Memory B cell (primary cell): ENCODE results near the gene RIMKLB.
"Not testable (repeated sequence)": the region's sequence is repeated elsewhere in the genome, so short reads cannot be mapped to it uniquely, and the experiment has no call there.

Experiments used
- ATAC-seq: fragments of 150-1000 bp; cut with Tn5 transposase; 2 replicates; pipeline ENCODE4 v1.10.0; 2021; ENCODE audit warnings: low read depth, mild to moderate bottlenecking, moderate library complexity
- DNase-seq, 2 donors: peaks; one replicate each; pipeline ENCODE4 v3.0.0; 2022; ENCODE audit warnings: low spot score in 2 of 2
- H3K27ac Mint-ChIP-seq: one replicate; pipeline ENCODE4 v1.8.0; 2022; ENCODE audit warnings: mild to moderate bottlenecking, moderate library complexity, mixed read lengths
- H3K27me3 Mint-ChIP-seq: one replicate; pipeline ENCODE4 v1.8.0; 2022; ENCODE audit warnings: mixed read lengths
- H3K36me3 Mint-ChIP-seq: one replicate; pipeline ENCODE4 v1.8.0; 2022; ENCODE audit warnings: mild to moderate bottlenecking, mixed read lengths
- H3K4me1 Mint-ChIP-seq: one replicate; pipeline ENCODE4 v1.8.0; 2022; ENCODE audit warnings: mixed read lengths
- H3K4me3 Mint-ChIP-seq: one replicate; pipeline ENCODE4 v1.8.0; 2022; ENCODE audit warnings: mild to moderate bottlenecking, moderate library complexity, mixed read lengths
- H3K9me3 Mint-ChIP-seq: one replicate; pipeline ENCODE4 v1.8.0; 2022; ENCODE audit warnings: mixed read lengths

RIMKLB gene

GRCh38 chr12:8701046-8701660 is 3.4 kb downstream of the RIMKLB start:
- H3K9me3 Mint-ChIP-seq = no peaks in the 10 kb centered on the region
- H3K4me3 Mint-ChIP-seq = no peak overlapping the region
- H3K36me3 Mint-ChIP-seq = peaks cover 2% of the 10 kb centered on the region
- no peak for ATAC-seq
- H3K4me1 Mint-ChIP-seq = peaks cover 14% of the 10 kb centered on the region
- no peak for DNase-seq
- no peak overlapping the region for H3K27ac Mint-ChIP-seq
- no peaks in the 10 kb centered on the region for H3K27me3 Mint-ChIP-seq

GRCh38 chr12:8702159-8702558 is 4.4 kb downstream of the RIMKLB start:
- ATAC-seq (no peak), DNase-seq (no peak)
- Mint-ChIP-seq H3K27me3 (no peaks in the 10 kb centered on the region), H3K36me3 (peaks cover 3% of the 10 kb centered on the region), H3K4me3 (no peak overlapping the region), H3K4me1 (peaks cover 9% of the 10 kb centered on the region), H3K9me3 (no peaks in the 10 kb centered on the region), H3K27ac (no peak overlapping the region)

GRCh38 chr12:8709124-8709830 is 11.5 kb downstream of the RIMKLB start:
- H3K9me3 Mint-ChIP-seq = no peaks in the 10 kb centered on the region
- H3K36me3 Mint-ChIP-seq = peaks cover 4% of the 10 kb centered on the region
- ATAC-seq (peak; percentile 51), DNase-seq (no peak)
- no peak overlapping the region for H3K27ac Mint-ChIP-seq
- no peaks in the 10 kb centered on the region for H3K27me3 Mint-ChIP-seq
- H3K4me1 Mint-ChIP-seq = peaks cover 3% of the 10 kb centered on the region
- peak overlapping the region; percentile 27 for H3K4me3 Mint-ChIP-seq

- H3K4me1 Mint-ChIP-seq = peaks cover 3% of the 10 kb centered on the region
- H3K27ac Mint-ChIP-seq = no peak overlapping the region
- H3K36me3 Mint-ChIP-seq = peaks cover 5% of the 10 kb centered on the region
- no peaks in the 10 kb centered on the region for H3K27me3 Mint-ChIP-seq
- ATAC-seq (no peak), DNase-seq (no peak)
- no peak overlapping the region for H3K4me3 Mint-ChIP-seq
- H3K9me3 Mint-ChIP-seq = no peaks in the 10 kb centered on the region
These were observed 14.8 kb downstream of the RIMKLB start for GRCh38 chr12:8712572-8712971.

- no peak for ATAC-seq
- peaks cover 35% of the 10 kb centered on the region for H3K36me3 Mint-ChIP-seq
- H3K4me1 Mint-ChIP-seq = peaks cover 7% of the 10 kb centered on the region
- H3K27me3 Mint-ChIP-seq = no peaks in the 10 kb centered on the region
- DNase-seq = no peak
- no peak overlapping the region for H3K27ac Mint-ChIP-seq
- no peaks in the 10 kb centered on the region for H3K9me3 Mint-ChIP-seq
- H3K4me3 Mint-ChIP-seq = no peak overlapping the region
These were observed 24.6 kb downstream of the RIMKLB start for GRCh38 chr12:8722286-8722800.

- Mint-ChIP-seq H3K27ac (no peak overlapping the region), H3K4me3 (no peak overlapping the region), H3K36me3 (peaks cover 5% of the 10 kb centered on the region), H3K27me3 (no peaks in the 10 kb centered on the region), H3K9me3 (no peaks in the 10 kb centered on the region), H3K4me1 (peaks cover 6% of the 10 kb centered on the region)
- no peak for ATAC-seq
- DNase-seq = no peak
These were observed 37.1 kb downstream of the RIMKLB start for GRCh38 chr12:8734873-8735381.

GRCh38 chr12:8742501-8742900 is 44.7 kb downstream of the RIMKLB start:
- ATAC-seq (no peak), DNase-seq (no peak)
- H3K36me3 Mint-ChIP-seq = peaks cover 7% of the 10 kb centered on the region
- no peak overlapping the region for H3K27ac Mint-ChIP-seq
- H3K9me3 Mint-ChIP-seq = no peaks in the 10 kb centered on the region
- H3K27me3 Mint-ChIP-seq = no peaks in the 10 kb centered on the region
- no peak overlapping the region for H3K4me3 Mint-ChIP-seq
- no peaks in the 10 kb centered on the region for H3K4me1 Mint-ChIP-seq

- not testable (repeated sequence) for H3K4me1 Mint-ChIP-seq, H3K27me3 Mint-ChIP-seq, ATAC-seq, H3K36me3 Mint-ChIP-seq, DNase-seq, H3K27ac Mint-ChIP-seq, H3K4me3 Mint-ChIP-seq, H3K9me3 Mint-ChIP-seq
These were observed 45.3 kb downstream of the RIMKLB start for GRCh38 chr12:8743121-8743520.

GRCh38 chr12:8745631-8746030 is 47.8 kb downstream of the RIMKLB start:
- not testable (repeated sequence) for ATAC-seq, H3K4me1 Mint-ChIP-seq, H3K9me3 Mint-ChIP-seq, H3K36me3 Mint-ChIP-seq, H3K27me3 Mint-ChIP-seq, DNase-seq, H3K4me3 Mint-ChIP-seq
- peak overlapping the region; percentile 60 for H3K27ac Mint-ChIP-seq

GRCh38 chr12:8746046-8746445 is 48.3 kb downstream of the RIMKLB start:
- Mint-ChIP-seq H3K4me3 (no peak overlapping the region), H3K4me1 (no peaks in the 10 kb centered on the region), H3K27me3 (no peaks in the 10 kb centered on the region), H3K36me3 (peaks cover 10% of the 10 kb centered on the region), H3K9me3 (no peaks in the 10 kb centered on the region), H3K27ac (peak overlapping the region; percentile 60)
- ATAC-seq (no peak), DNase-seq (no peak)

- H3K9me3 Mint-ChIP-seq, ATAC-seq, DNase-seq, H3K4me1 Mint-ChIP-seq, H3K27ac Mint-ChIP-seq, H3K27me3 Mint-ChIP-seq, H3K4me3 Mint-ChIP-seq: not testable (repeated sequence)
- H3K36me3 Mint-ChIP-seq = peaks cover 26% of the 10 kb centered on the region
These were observed 62.3 kb downstream of the RIMKLB start for GRCh38 chr12:8760076-8760475.

GRCh38 chr12:8762701-8763100 is 64.9 kb downstream of the RIMKLB start:
- H3K4me1 Mint-ChIP-seq, H3K27ac Mint-ChIP-seq, H3K9me3 Mint-ChIP-seq, ATAC-seq, DNase-seq, H3K27me3 Mint-ChIP-seq, H3K4me3 Mint-ChIP-seq: not testable (repeated sequence)
- peaks cover 19% of the 10 kb centered on the region for H3K36me3 Mint-ChIP-seq

- H3K4me3 Mint-ChIP-seq, H3K27me3 Mint-ChIP-seq, DNase-seq, H3K27ac Mint-ChIP-seq, H3K4me1 Mint-ChIP-seq, H3K36me3 Mint-ChIP-seq, ATAC-seq, H3K9me3 Mint-ChIP-seq: not testable (repeated sequence)
These were observed 68.3 kb downstream of the RIMKLB start for GRCh38 chr12:8766121-8766520.

GRCh38 chr12:8770499-8770898 is 72.7 kb downstream of the RIMKLB start:
- Mint-ChIP-seq H3K27ac (no peak overlapping the region), H3K36me3 (peaks cover 22% of the 10 kb centered on the region), H3K4me1 (peaks cover 2% of the 10 kb centered on the region), H3K27me3 (no peaks in the 10 kb centered on the region), H3K9me3 (no peaks in the 10 kb centered on the region), H3K4me3 (no peak overlapping the region)
- ATAC-seq (no peak), DNase-seq (no peak)
